ENCODE results near the gene SERBP1.
"Not testable (repeated sequence)": the region's sequence is repeated elsewhere in the genome, so short reads cannot be mapped to it uniquely, and the experiment has no call there.

Gene SERBP1

GRCh38 chr1:67405473-67406245 lies 24.5 kb downstream of the SERBP1 start:
- no peak for FAIRE-seq

GRCh38 chr1:67404212-67404620 lies 26.0 kb downstream of the SERBP1 start:
- FAIRE-seq = no peak

- FAIRE-seq = no peak
These were observed 28.8 kb downstream of the SERBP1 start for GRCh38 chr1:67401443-67401842.

- FAIRE-seq = not testable (repeated sequence)
These were observed 30.0 kb downstream of the SERBP1 start for GRCh38 chr1:67400029-67400786.

GRCh38 chr1:67399199-67399993 lies 30.8 kb downstream of the SERBP1 start:
- no peak for FAIRE-seq

GRCh38 chr1:67394548-67394947 lies 35.7 kb downstream of the SERBP1 start:
- no peak for FAIRE-seq

GRCh38 chr1:67393737-67394136 lies 36.5 kb downstream of the SERBP1 start:
- no peak for FAIRE-seq

GRCh38 chr1:67393240-67393639 lies 37.0 kb downstream of the SERBP1 start:
- FAIRE-seq = no peak

GRCh38 chr1:67390041-67390887 lies 39.9 kb downstream of the SERBP1 start:
- no peak for FAIRE-seq

- no peak for FAIRE-seq
These were observed 46.1 kb downstream of the SERBP1 start for GRCh38 chr1:67383999-67384638.

- FAIRE-seq = no peak
These were observed 47.9 kb downstream of the SERBP1 start for GRCh38 chr1:67382292-67382691.

GRCh38 chr1:67381154-67381553 lies 49.0 kb downstream of the SERBP1 start:
- no peak for FAIRE-seq

- FAIRE-seq = no peak
These were observed 52.9 kb downstream of the SERBP1 start for GRCh38 chr1:67377253-67377652.

GRCh38 chr1:67376381-67376780 lies 53.8 kb downstream of the SERBP1 start:
- no peak for FAIRE-seq

- no peak for FAIRE-seq
These were observed 57.3 kb downstream of the SERBP1 start for GRCh38 chr1:67372898-67373297.

- no peak for FAIRE-seq
These were observed 58.1 kb downstream of the SERBP1 start for GRCh38 chr1:67372136-67372535.

- FAIRE-seq = no peak
These were observed 58.5 kb downstream of the SERBP1 start for GRCh38 chr1:67371681-67372080.

GRCh38 chr1:67371043-67371442 lies 59.2 kb downstream of the SERBP1 start:
- FAIRE-seq = no peak

- FAIRE-seq = no peak
These were observed 62.1 kb downstream of the SERBP1 start for GRCh38 chr1:67368046-67368514.

GRCh38 chr1:67367370-67368045 lies 62.7 kb downstream of the SERBP1 start:
- no peak for FAIRE-seq

- FAIRE-seq = no peak
These were observed 68.6 kb downstream of the SERBP1 start for GRCh38 chr1:67361641-67362040.

All from colon (tissue), 2 donors.